Pancreas (tissue), 10 donors: ENCODE measurements around the gene GAL3ST2. TPM values are rescaled to one million over a fixed set of nuclear protein-coding genes. Genes with fewer than 3 reads are reported as not detected.
"Not testable (repeated sequence)": the region's sequence is repeated elsewhere in the genome, so short reads cannot be mapped to it uniquely, and the experiment has no call there.

ENCODE experiments used
- ATAC-seq, 4 donors: fragments of 200-7000 bp; cut with Tn5 transposase; one replicate each; pipeline versions ENCODE4 v1.8.0 to v1.9.1; 2020; ENCODE audit warnings: mild to moderate bottlenecking in 4 of 4, moderate library complexity in 4 of 4
- DNase-seq, 6 donors: peaks; one replicate each; pipeline ENCODE4 v3.0.0-alpha.2; 2020
- FAIRE-seq: peaks from 2 replicates; lab custom pipeline; 2012; peaks lifted over from hg19 to GRCh38; lab: Jason Lieb, UNC
- H3K27ac ChIP-seq, 4 donors: fragments of 200-600 bp; sonication (generic); 1 replicate in 3 of 4; 2 replicates in 1 of 4; pipeline versions ENCODE4 v1.5.0 to v1.8.0; 2020
- H3K27me3 ChIP-seq, 4 donors: fragments of 200-600 bp; one replicate each; pipeline ENCODE4 v1.8.0; 2021
- H3K36me3 ChIP-seq, 3 donors: fragments of 200-600 bp; sonication (generic) in 1 of 3; one replicate each; pipeline versions ENCODE4 v1.5.0 to v1.8.0; 2020 to 2021
- H3K4me1 ChIP-seq, 3 donors: fragments of 200-600 bp; one replicate each; pipeline ENCODE4 v1.8.0; 2021
- H3K4me3 ChIP-seq, 4 donors: fragments of 200-600 bp; sonication (generic) in 2 of 4; one replicate each; pipeline versions ENCODE4 v1.5.0 to v1.8.0; 2020 to 2021
- H3K9me3 ChIP-seq, 4 donors: fragments of 200-600 bp; one replicate each; pipeline ENCODE4 v1.8.0; 2021
- WGBS, 2 donors: extraction: QIAGEN DNeasy Blood & Tissue Kit; methylation state at CpG; one replicate each; pipeline ENCODE4 v1.1.7; 2013; 5-methylcytosine and 5-hydroxymethylcytosine counted together
- intact Hi-C, 3 donors: fragments of 100-400 bp; cut with DNase I; formaldehyde crosslinking; loops; one replicate each; pipeline versions ENCODE4 v1.11.1 to v1.14.2; 2022
- polyA plus RNA-seq, 2 donors: library from polyadenylated mRNA; stranded (reverse); fragments of 200-250 nt; gene quantifications; one replicate each; pipeline ENCODE4 v1.2.3, GENCODE V29; 2013
- total RNA-seq, 6 donors: library from RNA; stranded (reverse); fragmentation: NEBNext Ultra II Directional in 4 of 6; extraction: Animal tissue kit (Norgen Biotek cat#: 25700) in 4 of 6; gene quantifications; one replicate each; pipeline versions ENCODE4 v1.2.1 to v1.2.4, GENCODE V29; 2021 to 2023
- TF ChIP-seq, protein P1 (sequence below), 4 donors: fragments of 200-600 bp; sonication (generic) in 3 of 4; IDR thresholded peaks; one replicate each; pipeline versions ENCODE4 v1.5.0 to v1.8.0; 2021; ENCODE audit warnings: antibody characterized with exemption in 4 of 4
- donor health status: healthy with polysubstance abuse.
- donor health status: DM: no; HTN: no; CAD: no; lungs with moderate emphysema.
- donor health status: DM: no; HTN: no; CAD: no.
- donor health status: control.
- donor health status: control.
- donor health status: Bipolar disorder and iron deficiency.
- donor health status: DM: yes; HTN: yes; CAD: no.
- donor health status: DM: no; HTN: no; CAD: no.
- donor health status: DM: no; HTN: no; CAD: no.
- donor health status: DM: yes; HTN: yes; CAD: no.

GAL3ST2 gene
- total and polyA plus RNA-seq, 8 donors: not detected

DNA sequence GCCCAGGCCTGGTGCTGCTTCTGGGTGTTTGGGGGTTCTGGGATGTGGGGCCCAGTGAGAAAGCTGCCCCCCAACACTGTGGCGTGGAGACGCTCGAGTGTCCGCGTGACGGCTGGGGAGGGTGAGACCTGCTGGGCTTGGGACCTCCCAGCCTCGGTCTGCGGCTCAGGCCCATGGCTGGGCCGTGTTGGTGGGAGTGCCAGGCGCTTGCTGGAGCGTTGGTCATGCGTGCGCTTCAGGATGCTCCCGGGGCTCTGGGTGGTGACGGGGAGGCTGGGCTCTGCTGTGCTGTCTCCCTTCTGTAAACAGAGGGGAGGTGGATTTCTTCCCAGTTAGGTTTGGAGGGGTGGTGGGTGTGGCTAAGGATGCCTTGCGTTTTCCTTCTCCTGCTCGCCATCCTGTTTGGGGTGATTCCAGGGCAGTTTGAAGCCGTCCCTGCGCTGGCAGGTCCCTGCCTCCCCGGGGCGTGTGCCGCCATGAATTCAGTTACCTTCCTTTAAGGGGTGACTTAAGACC is 606 bp downstream of the GAL3ST2 start:
- H3K27ac ChIP-seq: no peak overlapping the region
- intact Hi-C loops: no loop called here
- TF ChIP-seq, protein P1, sequence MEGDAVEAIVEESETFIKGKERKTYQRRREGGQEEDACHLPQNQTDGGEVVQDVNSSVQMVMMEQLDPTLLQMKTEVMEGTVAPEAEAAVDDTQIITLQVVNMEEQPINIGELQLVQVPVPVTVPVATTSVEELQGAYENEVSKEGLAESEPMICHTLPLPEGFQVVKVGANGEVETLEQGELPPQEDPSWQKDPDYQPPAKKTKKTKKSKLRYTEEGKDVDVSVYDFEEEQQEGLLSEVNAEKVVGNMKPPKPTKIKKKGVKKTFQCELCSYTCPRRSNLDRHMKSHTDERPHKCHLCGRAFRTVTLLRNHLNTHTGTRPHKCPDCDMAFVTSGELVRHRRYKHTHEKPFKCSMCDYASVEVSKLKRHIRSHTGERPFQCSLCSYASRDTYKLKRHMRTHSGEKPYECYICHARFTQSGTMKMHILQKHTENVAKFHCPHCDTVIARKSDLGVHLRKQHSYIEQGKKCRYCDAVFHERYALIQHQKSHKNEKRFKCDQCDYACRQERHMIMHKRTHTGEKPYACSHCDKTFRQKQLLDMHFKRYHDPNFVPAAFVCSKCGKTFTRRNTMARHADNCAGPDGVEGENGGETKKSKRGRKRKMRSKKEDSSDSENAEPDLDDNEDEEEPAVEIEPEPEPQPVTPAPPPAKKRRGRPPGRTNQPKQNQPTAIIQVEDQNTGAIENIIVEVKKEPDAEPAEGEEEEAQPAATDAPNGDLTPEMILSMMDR (IDR thresholded peaks at IDR 0.05): no peak
- no peak for DNase-seq
- H3K9me3 ChIP-seq: no peaks in the 10 kb centered on the region
- H3K4me3 ChIP-seq: no peak overlapping the region
- H3K36me3 ChIP-seq: no peaks in the 10 kb centered on the region
- no peak for FAIRE-seq
- H3K27me3 ChIP-seq: no peaks in the 10 kb centered on the region
- no peak for ATAC-seq
- no peaks in the 10 kb centered on the region for H3K4me1 ChIP-seq
- 64 to 67% methylated on average over 22 of the region's 22 CpGs for WGBS, 2 donors

DNA sequence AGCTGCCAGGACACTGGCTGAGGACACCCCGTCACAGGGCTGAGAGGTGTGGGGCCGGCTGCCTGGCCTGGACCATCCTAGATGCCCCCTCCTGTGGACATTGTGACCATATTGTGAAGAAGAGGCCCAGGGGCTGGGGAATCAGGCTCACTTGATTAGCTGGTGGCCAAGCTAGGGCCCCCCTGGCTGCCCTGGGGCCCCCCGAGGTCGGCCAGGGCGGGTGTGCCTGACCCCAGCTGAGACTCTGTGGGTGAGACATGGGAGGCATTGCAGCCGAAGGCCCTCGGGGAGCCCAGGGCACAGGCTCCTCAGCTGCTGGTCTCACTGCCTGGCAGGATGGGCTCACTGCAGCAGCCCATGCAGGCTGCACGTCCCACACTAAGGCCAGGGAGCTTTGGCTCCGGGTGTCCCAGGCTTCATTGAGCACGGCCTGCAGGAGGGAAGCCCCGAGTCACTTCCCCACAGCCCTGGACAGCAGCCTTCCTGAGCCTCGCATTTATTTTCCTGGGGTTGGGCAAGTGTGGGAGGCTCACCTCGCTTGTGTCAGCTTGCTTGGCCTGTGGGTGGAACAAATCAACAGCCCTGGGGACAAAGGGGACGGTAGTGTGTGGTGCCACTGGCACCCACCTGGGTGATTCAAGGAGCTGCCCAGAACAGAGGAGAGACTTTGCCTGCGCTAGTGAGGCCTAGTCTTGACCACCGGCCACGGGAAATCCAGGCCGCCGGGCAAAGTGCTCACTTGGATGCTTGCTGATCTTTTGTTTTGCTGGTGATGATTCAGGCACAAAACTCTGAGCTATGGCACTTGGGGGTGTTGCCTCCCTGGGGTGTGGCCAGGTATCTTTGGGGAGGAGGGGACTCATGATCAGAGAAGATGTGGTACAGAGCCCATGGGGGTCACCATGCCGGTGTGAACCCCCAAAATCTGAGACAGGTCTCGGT is 1.3 kb downstream of the GAL3ST2 start:
- intact Hi-C loops: no loop called here
- H3K27me3 ChIP-seq: no peaks in the 10 kb centered on the region
- no peak for FAIRE-seq
- WGBS, 2 donors: 71 to 78% methylated on average over 21 of the region's 21 CpGs
- TF ChIP-seq, protein P1 (IDR thresholded peaks at IDR 0.05): no peak
- H3K4me3 ChIP-seq: no peak overlapping the region
- no peak for ATAC-seq
- no peaks in the 10 kb centered on the region for H3K9me3 ChIP-seq
- no peak for DNase-seq
- H3K4me1 ChIP-seq: no peaks in the 10 kb centered on the region
- no peak overlapping the region for H3K27ac ChIP-seq
- no peaks in the 10 kb centered on the region for H3K36me3 ChIP-seq

DNA sequence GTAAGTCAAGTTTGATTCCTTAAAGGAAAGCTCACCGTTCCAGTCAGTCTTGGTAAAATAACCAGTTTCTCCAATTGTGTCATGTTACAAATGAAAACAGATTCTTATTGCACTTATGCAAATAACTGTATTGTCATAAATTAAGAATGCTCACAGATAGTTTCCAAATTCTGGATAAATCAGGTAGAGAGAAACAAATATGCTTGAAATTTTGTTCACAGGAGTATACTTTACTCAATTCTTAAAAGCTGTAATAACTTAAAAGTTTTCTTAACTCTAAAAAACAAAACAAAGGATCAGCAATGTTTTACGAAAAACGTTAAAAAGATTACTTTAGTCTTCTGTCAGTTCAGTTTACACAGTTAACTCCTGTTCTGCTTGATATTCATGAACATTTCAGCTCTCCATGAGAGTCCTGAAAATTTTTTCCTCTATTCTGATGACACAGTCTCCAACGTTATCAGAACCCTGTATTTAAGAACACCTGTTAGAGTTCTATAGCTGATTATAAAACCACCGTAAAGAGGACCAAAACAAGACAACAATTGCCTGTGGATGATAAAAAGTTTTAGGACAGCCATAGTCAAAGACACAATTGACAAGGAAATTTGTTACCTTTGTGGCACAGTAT is 4.4 kb downstream of the GAL3ST2 start:
- FAIRE-seq (no peak), ATAC-seq (no peak), DNase-seq (no peak)
- H3K9me3 ChIP-seq: no peaks in the 10 kb centered on the region
- H3K4me1 ChIP-seq: no peaks in the 10 kb centered on the region
- no peaks in the 10 kb centered on the region for H3K27me3 ChIP-seq
- 58 to 59% methylated on average over 5 of the region's 5 CpGs for WGBS, 2 donors
- H3K4me3 ChIP-seq: no peak overlapping the region
- intact Hi-C loops: no loop called here
- TF ChIP-seq, protein P1 (IDR thresholded peaks at IDR 0.05): no peak
- H3K27ac ChIP-seq: no peak overlapping the region
- no peaks in the 10 kb centered on the region for H3K36me3 ChIP-seq

DNA sequence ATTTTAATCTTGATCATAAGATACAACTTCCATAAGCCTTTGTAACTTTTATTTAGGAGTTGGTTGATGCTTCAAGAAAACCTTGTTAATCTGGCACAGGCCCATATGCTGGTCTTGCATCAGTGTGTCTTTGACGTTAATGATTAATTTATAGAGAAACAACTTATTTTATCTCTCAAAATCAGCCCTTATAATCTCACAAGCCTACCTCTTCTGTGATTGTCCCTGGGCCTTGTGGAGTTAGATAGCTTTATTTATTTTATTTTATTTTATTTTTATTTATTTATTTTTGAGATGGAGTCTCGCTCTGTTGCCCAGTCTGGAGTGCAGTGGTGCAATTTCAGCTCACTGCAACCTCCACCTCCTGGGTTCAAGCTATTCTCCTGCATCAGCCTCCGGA is 5.4 kb downstream of the GAL3ST2 start:
- H3K4me3 ChIP-seq, H3K27ac ChIP-seq, FAIRE-seq, H3K36me3 ChIP-seq, H3K27me3 ChIP-seq, ATAC-seq, intact Hi-C loops, DNase-seq, H3K9me3 ChIP-seq, H3K4me1 ChIP-seq: not testable (repeated sequence)
- 85 to 89% methylated on average over 3 of the region's 3 CpGs for WGBS, 2 donors

DNA sequence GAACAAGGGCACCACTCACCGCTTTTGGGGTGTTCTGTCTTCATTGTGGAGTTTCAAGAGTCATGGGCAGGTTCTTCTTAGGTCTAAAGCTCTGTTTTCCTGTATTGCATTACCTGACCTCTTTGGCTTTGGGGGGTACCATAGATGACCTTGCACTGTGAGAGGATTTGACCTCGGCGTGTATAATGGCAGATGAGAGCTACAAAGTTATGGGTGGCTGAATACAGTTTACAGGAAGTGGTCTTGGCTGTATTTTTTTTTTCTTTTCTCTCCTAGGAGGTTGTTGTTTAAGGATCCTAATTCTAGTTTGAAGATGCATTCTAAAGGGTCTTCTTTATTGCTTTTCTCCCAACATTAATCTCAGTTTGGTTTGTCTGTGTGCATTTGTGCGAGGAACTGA is 11.5 kb downstream of the GAL3ST2 start:
- intact Hi-C loops: no loop called here
- Histone ChIP-seq H3K27me3 (no peaks in the 10 kb centered on the region), H3K4me1 (no peaks in the 10 kb centered on the region), H3K27ac (no peak overlapping the region), H3K4me3 (no peak overlapping the region), H3K9me3 (no peaks in the 10 kb centered on the region), H3K36me3 (no peaks in the 10 kb centered on the region)
- FAIRE-seq: no peak
- DNase-seq: no peak
- 79 to 84% methylated on average over 4 of the region's 4 CpGs for WGBS, 2 donors
- TF ChIP-seq, protein P1 (IDR thresholded peaks at IDR 0.05): no peak
- no peak for ATAC-seq
